NOMO-1 (cell line): Measurements from ENCODE around the gene CALM3.
A peak's percentile ranks its signal among the peaks of the same experiment; 100 is the strongest.

Experiments used
- DNase-seq, 2 experiments: peaks; one replicate each; lab custom pipeline; 2025; ENCODE audit not compliant: unreplicated experiment in 2 of 2; lab: John Stamatoyannopoulos, UW

The CALM3 gene

DNA sequence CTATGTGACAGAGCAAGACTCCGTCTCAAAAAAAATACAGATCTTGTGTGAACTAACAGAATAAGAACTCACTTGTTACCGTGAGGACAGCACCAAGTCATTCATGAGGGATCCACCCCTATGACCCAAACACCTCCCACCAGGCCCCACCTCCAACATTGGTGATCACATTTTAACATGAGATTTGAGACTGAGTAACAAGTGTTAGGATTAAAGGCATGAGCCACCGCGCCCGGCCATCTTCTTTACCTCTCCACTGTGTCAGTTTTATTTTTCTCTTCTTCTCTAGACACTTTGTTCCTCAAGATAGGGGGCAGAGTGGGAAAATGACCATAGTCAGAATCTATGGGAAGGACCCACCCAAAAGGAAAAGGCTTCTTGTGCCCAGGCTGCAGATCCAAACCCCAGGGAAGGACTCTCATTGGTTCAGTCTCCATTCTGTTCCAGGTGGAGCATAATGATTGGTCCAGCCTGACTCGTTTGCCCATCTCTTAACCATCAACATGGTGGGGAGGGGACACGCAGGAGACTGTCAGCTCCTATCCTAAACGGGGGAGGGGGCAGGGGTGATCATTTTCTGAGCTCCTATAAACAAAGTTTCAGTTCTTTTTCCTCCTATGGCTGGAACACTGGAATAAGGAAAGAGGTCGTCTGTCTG, 1.3 kb upstream of the CALM3 start:
- DNase-seq, result no peak

DNA sequence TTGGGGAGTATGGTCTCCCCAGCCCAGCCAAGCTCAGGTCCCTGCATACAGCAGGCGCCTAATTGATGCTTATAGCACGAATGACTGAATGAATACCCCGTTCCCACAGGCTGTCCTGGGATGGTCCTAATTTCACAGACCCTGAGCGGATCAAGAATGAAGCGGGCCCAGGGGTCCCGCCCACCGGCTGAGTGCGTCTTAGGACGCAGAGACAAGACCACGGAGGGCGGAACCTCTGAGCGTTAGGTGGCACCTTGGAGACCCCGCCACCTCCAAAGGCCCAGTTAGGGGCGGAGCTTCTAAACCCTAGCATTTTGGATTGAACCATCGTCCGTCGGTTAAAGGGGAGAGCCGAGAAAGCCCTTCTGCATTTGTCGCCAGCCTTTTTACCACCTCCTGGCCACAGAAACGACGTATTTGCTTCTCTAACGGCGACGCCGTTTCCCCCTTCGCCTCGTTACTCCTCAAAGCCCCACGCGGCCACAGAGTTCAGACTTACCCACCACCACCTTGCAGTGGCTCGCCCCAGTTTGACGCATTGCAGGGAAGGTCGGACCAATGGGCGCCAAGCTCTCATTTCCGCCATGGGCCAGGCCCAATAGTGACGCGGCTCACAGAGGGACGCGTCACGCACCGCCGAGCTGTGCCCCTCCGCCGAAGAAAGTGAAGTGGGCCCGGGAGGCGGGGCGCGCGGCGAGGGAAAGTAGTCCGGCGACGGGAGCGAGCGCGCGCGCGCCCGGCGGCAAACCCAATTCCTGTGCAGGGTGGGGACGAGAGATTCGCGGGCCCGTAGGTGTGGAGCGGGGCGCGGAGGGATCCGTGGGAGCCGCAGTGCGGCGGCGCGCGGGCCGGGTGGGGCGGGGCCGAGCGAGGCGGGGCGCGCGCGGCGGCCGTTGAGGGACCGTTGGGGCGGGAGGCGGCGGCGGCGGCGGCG, 479 bp upstream of the CALM3 start:
- peak; percentile 97 to 99 for DNase-seq

DNA sequence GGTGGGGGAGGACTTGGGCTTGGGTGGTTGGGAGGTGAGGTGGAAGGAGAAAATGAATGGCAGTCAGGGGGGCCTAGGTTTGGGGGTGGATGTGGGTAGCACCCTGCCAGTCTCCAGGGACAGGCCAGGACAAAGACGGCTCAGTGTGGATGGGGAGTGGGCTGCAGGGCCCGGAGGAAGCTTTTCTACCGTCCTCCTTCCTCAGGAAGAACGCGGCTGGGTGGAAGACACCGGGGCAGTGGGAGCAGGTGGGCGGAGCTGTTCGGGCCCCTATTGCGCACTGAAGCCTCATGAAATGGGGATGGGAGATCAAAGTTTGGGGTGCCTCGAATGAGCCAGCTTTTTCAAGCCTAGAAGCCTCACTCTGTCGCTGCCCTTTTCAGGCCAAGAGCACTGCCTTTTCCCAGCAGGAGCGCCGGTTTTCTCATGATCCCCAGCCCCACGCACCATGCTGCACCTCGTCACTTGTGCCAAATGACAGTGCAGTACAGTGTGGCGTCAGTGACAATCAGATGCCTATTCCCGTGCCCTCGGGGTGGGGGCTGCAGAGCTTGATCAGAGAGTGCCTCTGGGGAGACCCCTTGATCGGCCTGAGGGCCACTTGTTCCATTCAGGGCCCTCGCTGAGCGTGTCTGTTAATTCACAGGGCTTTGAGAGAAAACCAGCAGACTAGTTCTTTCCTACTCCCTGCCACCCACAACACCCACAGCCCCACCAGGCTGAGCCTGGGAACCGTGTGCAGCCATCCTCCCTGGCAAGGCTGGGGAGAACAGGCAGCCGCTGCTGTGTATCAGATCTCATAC, 1.5 kb downstream of the CALM3 start:
- DNase-seq, result no peak

DNA sequence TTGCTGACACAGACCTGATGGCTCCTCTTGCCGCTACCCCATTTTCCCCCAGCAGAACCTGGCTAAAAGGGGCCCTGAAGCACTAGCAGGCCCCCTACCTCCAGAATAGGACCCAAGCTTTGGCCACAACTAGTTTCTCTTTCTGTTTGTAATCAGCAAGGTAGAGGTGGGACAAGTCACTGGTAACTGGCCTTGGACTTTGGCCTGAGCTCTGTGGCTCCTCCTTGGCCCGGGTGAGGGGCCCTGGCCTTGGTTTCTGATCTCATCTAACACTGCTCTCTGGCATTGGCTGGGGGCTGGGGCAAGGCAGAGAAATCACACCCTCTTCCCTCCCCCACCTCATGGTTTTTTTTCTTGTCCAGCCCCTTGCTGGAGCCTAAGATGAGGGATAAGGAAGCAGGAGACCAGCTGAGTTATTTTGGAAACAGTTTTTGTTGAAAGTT, 2.1 kb downstream of the CALM3 start:
- peak in 1 of 2 experiments; percentile 19 for DNase-seq

DNA sequence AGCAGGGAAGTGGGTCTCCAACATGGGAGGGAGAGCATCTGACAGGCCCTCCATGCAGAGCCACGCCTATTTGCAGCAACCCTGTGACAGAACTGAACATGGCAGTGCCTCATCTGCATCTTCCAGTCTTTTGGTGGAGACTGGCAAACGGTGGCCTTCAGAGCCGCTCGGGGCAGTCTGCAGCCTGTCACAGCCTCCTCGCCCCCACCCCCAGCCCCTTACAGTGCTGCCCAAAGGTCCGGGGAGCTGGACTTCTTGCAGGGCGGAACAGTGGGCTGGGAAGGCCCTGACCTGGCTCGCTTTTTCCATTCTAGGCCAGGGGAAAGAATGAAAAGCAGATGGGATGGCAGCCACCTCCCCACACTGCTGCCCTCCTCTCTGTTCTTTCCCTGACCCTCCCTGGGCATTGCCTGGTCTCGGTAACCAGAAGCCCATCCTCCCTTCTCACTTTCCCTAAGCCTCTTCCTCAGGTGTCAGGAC, 2.7 kb downstream of the CALM3 start:
- DNase-seq, result no peak

DNA sequence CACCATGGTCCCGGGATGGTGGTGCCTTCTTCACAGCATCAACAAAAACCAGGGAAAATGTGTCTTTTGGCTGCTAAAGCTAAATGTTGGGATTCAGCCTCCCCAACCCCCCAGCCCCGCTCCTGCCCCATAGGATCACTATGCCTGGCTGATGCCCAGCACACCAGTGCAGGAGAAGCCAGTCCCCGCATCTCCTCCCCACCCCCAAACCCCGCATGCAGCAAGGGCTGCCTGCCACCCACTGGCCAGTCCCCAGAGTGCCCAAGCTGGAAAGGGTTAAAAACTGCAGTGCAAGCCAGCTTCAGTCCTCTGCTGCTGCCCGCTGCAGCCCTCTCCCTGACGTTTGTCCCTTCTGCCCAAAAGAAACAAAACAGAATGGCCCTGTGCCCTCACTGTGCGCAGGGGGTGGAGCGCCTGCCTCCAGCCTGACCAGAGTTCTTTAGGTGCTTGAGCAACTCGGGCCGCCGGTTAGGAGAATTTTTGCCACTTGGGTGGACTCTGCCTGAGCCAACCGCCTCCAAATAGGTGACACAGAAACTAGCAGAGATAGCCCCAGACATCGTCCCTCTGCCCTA, 3.7 kb downstream of the CALM3 start:
- DNase-seq, result no peak

DNA sequence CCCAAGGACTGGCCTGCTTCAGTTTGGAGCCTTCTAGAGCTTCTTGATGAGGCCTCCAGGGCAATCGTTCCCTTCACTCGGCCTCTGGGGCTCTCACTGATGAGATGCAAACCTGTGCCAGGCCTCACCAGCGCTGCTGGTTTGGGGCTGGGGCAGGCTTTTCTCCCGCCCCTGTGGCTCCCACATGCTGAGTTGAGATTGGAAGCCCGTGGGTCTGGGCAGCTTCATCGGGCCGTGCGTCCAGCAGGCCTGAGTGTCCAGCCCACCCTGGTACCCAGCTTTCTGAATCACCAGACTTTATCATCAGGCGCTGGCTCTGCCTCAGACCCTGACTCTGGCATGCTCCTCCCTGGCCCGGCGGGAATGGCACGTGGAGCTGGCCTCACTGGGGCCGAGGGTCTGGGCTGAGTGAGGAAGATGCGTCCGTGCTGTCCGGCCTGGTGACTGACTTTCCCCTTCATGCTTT, 4.3 kb downstream of the CALM3 start:
- DNase-seq, result no peak

DNA sequence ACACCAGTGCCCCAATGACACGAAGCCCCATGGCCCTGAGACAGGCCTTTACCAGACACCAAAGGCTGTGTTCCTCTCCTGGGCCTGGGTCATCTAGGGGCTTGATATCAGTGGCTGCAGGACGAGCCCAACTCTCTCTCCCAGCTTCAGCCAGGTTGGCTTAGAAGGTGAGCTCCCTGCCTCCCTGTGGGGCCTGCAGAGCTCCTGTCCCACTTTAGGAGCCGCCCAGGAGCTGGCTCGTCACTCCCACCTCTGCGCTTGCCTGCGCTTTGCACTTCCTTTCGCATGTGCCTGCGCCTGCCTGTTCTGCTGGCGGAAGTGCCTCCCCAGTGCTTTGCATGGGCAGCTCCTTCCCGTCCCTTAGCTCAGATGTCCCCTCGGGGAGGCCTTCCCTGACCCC, 4.9 kb downstream of the CALM3 start:
- no peak for DNase-seq

DNA sequence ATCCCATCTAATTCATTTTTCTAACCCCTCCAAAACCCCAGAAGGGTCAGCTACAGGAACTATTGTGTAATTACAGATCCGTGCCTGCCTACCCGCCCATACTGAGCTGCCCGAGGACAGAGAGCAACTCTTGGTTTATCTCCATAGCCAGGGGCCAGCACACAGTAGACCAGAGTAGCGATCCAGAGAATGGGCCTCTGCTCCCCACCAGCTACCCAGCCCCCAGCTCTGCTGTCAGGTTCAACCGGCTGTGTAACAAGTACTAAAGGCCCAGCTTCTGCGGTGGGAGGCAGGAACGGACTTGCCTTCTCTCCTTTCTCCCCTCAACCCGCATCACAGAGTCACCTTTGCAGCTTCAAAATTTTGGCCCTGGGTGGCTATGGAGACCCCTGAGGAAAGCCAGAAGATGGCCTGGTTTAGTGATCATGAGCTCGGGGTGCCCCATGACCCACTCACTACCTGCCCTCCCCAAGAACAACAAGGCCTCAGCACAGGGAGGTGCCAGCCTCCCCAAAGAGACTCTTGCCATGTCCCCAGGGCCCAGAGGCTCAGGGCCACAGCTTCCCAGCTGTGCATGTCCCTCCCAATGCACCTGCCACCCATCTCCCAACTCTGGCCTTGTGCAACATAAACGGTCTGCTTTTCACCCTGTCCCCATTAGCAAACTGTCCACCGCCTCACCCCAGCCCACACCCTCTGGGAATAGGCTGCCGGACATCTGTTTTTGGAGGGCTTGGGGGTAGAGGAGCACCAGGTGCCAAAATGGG, 5.7 kb downstream of the CALM3 start:
- DNase-seq, result no peak

DNA sequence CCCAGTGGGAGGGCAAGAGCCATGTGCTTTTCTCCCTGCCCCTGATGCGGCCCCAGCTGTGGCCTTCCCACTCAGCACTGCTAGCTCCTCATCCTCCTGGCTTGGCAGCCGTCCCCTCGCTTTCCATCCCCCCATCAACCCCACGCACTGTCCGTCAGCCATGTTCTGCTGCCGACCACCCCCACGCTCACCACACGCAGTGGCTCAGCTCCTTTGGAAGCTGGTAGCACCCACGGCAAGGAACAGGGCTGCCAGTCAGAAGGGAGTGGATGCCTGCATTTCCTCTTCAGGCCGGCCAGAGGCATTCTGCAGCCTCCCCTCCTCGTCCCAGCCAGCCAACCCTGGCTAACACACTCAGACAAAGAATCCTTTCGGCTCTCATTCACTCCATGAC, 6.3 kb downstream of the CALM3 start:
- no peak for DNase-seq

DNA sequence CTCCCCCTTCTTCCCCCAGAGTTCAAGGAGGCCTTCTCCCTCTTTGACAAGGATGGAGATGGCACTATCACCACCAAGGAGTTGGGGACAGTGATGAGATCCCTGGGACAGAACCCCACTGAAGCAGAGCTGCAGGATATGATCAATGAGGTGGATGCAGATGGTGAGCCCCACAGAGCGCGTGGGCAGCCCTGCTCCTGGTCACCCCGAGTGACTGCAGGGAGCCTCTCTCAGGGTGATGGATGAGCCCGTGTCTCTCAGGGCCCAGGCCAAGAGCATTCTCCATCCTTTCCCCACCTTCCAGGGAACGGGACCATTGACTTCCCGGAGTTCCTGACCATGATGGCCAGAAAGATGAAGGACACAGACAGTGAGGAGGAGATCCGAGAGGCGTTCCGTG, 7.0 kb downstream of the CALM3 start:
- no peak for DNase-seq

DNA sequence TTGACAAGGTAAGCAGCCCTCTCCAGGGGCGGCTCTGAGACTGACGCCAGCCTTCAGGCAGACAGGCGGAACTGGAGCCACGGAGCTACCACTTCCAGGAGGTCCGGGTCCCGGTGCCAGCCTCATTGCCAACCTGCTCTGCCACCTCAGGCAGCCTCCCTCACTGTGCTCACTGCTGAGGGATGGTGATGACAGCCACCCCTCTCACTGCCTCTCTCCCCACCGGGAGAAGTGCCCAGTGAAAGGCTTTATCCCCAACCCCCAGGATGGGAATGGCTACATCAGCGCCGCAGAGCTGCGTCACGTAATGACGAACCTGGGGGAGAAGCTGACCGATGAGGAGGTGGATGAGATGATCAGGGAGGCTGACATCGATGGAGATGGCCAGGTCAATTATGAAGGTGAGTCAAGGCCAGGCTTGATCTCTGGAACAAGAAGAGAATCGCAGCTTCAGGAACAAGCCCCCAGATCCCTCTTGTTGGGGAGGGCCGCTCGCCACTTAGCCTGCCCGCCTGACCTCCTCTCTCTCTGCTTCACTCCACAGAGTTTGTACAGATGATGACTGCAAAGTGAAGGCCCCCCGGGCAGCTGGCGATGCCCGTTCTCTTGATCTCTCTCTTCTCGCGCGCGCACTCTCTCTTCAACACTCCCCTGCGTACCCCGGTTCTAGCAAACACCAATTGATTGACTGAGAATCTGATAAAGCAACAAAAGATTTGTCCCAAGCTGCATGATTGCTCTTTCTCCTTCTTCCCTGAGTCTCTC, 7.6 kb downstream of the CALM3 start:
- DNase-seq, result no peak

DNA sequence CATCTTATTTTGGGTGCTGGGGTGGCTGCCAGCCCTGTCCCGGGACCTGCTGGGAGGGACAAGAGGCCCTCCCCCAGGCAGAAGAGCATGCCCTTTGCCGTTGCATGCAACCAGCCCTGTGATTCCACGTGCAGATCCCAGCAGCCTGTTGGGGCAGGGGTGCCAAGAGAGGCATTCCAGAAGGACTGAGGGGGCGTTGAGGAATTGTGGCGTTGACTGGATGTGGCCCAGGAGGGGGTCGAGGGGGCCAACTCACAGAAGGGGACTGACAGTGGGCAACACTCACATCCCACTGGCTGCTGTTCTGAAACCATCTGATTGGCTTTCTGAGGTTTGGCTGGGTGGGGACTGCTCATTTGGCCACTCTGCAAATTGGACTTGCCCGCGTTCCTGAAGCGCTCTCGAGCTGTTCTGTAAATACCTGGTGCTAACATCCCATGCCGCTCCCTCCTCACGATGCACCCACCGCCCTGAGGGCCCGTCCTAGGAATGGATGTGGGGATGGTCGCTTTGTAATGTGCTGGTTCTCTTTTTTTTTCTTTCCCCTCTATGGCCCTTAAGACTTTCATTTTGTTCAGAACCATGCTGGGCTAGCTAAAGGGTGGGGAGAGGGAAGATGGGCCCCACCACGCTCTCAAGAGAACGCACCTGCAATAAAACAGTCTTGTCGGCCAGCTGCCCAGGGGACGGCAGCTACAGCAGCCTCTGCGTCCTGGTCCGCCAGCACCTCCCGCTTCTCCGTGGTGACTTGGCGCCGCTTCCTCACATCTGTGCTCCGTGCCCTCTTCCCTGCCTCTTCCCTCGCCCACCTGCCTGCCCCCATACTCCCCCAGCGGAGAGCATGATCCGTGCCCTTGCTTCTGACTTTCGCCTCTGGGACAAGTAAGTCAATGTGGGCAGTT, 8.6 kb downstream of the CALM3 start:
- no peak for DNase-seq

DNA sequence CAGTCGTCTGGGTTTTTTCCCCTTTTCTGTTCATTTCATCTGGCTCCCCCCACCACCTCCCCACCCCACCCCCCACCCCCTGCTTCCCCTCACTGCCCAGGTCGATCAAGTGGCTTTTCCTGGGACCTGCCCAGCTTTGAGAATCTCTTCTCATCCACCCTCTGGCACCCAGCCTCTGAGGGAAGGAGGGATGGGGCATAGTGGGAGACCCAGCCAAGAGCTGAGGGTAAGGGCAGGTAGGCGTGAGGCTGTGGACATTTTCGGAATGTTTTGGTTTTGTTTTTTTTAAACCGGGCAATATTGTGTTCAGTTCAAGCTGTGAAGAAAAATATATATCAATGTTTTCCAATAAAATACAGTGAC, 9.3 kb downstream of the CALM3 start:
- no peak for DNase-seq

DNA sequence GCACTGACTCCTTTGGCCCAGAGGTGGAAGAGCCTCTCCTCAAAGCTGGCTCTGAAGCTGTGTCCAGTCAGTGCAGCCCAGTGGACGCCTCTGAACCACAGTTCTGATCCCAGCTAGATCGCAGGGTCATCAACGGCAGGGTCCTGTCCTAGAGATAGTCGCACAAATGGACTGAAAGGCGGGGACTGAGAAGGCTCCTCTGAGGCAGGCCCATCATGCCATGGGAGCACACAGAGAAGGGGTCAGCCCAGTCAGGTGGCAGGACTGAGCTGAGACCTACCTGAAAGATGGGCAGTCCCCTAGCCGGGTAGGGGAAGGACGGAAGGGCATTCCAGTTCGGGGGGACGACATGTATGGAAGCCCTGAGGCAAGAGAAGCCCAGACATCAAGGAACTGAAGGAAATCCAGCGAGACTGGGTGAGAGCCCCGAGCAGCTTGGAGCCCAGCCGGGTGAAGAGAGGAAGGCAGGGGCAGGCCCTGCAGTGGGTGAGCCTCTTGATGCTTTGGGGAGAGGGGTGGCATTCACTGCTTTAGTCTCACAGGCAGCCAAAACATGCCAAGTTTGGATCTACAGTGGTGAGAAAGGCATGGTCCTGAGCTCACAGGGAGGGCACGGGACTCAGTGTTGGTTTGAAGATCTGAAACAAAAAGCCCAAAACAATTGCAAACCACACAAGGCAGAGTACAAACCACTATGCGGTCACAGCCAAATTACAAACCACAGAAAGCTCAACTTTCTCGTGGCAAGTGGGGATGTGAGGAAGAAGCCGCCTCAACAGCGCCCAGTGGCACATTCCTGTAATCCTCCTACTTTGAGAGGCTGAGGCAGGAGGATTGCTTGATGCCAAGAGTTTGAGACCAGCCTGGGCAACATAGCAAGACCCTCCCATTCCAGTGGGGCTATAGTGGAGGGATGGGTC, 10.0 kb downstream of the CALM3 start:
- DNase-seq, result peak in 1 of 2 experiments; percentile 22

DNA sequence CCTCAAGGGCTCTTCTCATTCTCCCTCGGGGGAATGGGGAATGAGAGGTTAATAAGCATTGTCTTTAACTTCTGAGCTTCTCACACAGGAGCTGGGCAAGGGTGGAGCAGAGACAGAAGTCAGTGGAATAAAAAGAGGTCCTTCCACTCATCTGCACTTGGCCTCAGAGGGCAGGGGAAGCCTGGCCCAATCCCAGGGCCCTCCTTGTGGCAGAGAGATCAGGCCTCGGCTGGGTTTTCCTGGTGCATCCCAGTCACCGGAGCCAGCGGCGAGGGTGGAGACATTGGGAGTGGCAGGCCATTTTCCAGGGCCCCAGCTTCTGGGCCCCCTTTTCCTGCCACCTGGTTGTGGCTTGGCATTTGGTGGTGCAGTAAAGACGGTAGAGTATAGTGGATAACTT, 10.6 kb downstream of the CALM3 start:
- DNase-seq, result no peak

DNA sequence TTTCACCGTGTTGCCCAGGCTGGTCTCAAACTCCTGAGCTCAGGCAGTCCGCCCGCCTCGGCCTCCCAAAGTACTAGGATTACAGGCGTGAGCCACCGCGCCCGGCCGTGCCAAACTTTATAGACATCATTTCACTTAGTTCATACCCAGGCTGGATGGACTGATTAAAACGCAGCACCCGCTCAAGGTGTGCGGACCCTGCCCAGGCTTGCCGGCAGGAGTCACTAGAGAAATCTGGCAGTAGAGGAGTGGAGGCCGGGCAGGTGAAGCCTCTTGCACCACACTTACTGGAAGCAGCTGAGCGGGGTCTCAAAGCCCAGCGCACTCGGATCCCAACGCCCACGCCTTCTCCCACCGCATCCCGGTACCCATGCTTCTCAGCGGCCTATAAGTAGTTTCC, 12.4 kb downstream of the CALM3 start:
- no peak for DNase-seq
